Retinal pigment epithelial cell (primary cell): ENCODE results near the gene MPZL2.

Experiments used
- DNase-seq: peaks from one replicate; pipeline ENCODE4 v3.0.0-alpha.2; 2010; ENCODE audit warnings: low read depth
- H3K4me3 ChIP-seq: 2 replicates; pipeline ENCODE4 v1.5.1; 2011; ENCODE audit warnings: mild to moderate bottlenecking, low read length, control low read depth, moderate library complexity
- TF ChIP-seq, protein P1 (sequence below): conservative IDR thresholded peaks from 2 replicates; pipeline ENCODE4 v1.5.1; 2011; ENCODE audit warnings: low read depth, low read length, control low read depth, inconsistent platforms

Gene MPZL2

GRCh38 chr11:118306556-118306955 is 42.5 kb upstream of the MPZL2 start:
- H3K4me3 ChIP-seq = no peak overlapping the region
- no peak for DNase-seq
- TF ChIP-seq, protein P1, sequence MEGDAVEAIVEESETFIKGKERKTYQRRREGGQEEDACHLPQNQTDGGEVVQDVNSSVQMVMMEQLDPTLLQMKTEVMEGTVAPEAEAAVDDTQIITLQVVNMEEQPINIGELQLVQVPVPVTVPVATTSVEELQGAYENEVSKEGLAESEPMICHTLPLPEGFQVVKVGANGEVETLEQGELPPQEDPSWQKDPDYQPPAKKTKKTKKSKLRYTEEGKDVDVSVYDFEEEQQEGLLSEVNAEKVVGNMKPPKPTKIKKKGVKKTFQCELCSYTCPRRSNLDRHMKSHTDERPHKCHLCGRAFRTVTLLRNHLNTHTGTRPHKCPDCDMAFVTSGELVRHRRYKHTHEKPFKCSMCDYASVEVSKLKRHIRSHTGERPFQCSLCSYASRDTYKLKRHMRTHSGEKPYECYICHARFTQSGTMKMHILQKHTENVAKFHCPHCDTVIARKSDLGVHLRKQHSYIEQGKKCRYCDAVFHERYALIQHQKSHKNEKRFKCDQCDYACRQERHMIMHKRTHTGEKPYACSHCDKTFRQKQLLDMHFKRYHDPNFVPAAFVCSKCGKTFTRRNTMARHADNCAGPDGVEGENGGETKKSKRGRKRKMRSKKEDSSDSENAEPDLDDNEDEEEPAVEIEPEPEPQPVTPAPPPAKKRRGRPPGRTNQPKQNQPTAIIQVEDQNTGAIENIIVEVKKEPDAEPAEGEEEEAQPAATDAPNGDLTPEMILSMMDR = no peak

DNA sequence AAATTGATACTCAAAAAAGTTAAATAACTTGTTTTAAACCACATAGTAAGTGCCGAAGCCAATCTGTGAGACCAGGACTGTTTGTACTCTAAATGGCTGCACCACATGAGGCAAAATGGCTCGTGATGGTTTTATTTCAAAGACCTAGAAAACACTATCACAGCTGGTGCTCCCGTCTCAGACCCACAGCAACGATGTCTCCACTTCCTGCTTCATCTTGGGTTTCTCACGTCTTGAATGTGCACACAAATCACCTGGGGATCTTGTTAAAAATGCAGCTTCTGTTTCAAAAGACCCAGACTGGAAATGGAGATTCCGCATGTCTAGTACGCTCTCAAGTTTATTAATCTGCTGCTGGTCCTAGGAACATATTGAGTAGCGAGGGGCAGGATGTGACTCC is 41.6 kb upstream of the MPZL2 start:
- TF ChIP-seq, protein P1 = no peak
- DNase-seq = no peak
- H3K4me3 ChIP-seq = no peak overlapping the region

DNA sequence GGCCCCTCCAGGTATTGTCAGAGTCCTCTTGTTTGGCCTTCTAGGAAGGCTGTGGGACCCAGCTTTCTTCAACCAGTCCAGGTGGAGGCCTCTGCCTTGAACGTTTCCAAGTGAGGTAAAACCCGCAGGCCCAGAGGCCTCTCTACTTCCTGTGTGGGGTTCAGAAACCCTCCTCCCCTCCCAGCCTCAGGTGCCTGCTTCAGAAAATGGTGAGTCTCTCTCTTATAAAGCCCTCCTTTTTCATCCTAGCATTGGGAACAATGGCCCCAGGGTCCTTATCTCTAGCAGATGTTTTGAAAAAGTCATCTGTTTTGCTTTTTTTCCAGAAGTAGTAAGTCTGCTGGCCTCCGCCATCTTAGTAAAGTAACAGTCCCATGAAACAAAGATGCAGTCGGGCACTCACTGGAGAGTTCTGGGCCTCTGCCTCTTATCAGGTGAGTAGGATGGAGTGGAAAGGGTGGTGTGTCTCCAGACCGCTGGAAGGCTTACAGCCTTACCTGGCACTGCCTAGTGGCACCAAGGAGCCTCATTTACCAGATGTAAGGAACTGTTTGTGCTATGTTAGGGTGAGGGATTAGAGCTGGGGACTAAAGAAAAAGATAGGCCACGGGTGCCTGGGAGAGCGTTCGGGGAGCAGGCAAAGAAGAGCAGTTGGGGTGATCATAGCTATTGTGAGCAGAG is 40.6 kb upstream of the MPZL2 start, which contains the start of gene CD3E:
TSS of gene CD3E (plus strand) at position 163 of the 681 bp plus-strand sequence. CDS start at position 386, 223 bp downstream.
- no peak for DNase-seq

DNA sequence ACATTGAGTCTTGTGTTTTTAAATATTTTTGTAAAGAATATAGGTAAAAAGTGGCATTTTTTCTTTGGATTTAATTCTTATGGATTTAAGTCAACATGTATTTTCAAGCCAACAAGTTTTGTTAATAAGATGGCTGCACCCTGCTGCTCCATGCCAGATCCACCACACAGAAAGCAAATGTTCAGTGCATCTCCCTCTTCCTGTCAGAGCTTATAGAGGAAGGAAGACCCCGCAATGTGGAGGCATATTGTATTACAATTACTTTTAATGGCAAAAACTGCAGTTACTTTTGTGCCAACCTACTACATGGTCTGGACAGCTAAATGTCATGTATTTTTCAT is 40.1 kb upstream of the MPZL2 start:
- TF ChIP-seq, protein P1 = no peak
- H3K4me3 ChIP-seq = no peak overlapping the region
- no peak for DNase-seq

More for the DNA sequence above, 40.6 kb upstream of the MPZL2 start, which contains the start of gene CD3E:
- TF ChIP-seq, protein P1 = no peak
- H3K4me3 ChIP-seq = no peak within 1 kb of the TSS

DNA sequence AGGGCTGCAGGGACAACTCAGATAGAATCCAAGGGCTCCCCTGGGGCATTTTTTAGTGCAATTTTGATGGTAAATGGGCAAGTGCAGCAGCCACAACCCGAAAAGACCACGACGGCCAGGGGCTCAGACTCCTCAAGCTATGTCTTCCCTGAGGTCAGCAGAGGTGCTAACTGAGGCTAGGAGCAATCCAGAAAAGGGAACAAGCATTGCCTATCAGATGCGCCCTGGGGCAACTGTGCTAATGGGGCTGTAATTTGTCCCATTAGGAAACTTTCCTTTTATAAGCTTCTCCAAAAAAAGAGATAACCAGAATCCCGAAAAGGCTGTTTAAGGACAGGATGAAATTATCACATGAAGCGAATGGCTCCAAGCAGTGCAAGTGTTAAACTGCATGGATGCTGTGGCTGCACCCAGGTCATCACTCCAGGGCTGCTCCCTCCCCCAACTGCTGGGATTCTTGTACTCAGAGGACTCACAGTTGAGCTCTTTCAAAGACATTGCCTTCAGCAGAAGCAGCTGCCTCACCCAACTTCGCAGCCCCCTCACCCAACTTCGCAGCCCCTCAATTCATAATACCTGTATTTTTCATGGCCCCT is 37.6 kb upstream of the MPZL2 start:
- H3K4me3 ChIP-seq = no peak overlapping the region
- TF ChIP-seq, protein P1 = no peak
- DNase-seq = no peak

DNA sequence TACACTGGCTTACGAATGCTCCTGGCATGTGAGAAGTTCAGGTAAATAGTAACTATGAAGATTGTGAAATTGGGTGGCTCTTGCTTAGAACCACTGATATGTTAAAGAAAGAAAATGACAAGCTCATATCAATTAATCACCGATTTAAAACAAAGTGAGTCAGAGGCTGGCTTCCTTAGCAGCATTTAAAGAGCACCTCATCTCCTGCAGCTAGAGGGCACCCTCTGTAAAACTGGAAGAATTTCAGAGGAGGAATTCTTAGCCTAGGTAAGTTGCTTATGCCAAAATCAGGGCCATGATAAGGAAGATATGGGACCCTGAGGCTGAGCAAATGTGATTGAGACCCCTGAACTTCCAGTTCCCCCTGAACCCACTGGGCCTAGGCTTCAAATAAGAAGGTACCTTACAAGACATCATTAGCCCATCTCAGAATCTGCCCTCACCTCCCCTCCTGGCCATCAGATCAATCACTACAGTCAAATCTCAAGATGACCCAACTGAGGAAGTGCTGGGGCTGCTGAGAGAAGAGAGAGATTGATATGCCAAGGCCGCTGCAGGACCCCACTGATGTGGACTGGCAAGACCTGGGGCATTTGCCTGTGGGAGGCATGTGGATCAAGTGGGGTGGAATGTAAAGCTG is 31.8 kb upstream of the MPZL2 start:
- DNase-seq = no peak
- no peak overlapping the region for H3K4me3 ChIP-seq
- TF ChIP-seq, protein P1 = peak; percentile 70

- no peak overlapping the region for H3K4me3 ChIP-seq
- DNase-seq = no peak
- TF ChIP-seq, protein P1 = no peak
Measured at GRCh38 chr11:118295199-118295598, 31.1 kb upstream of the MPZL2 start.
